MM.1S (cell line): ENCODE data around the gene IDI2.

Experiments used
- CTCF ChIP-seq: fragments of 300-600 bp; sonication (generic); IDR thresholded peaks from 2 replicates; pipeline ENCODE4 v1.5.1; 2016; ENCODE audit warnings: antibody characterized with exemption, low read length, mixed read lengths
- EZH2 ChIP-seq: fragments of 300-600 bp; sonication (generic); optimal IDR thresholded peaks from 2 replicates; pipeline ENCODE3; 2017; ENCODE audit warnings: low read depth, mild to moderate bottlenecking, antibody characterized with exemption, low read length, mixed read lengths
- EZH2phosphoT487 ChIP-seq: fragments of 300-600 bp; sonication (generic); IDR thresholded peaks from 2 replicates; pipeline ENCODE4 v1.6.1; 2018; ENCODE audit warnings: antibody characterized with exemption, low read length

GRCh38 chr10:1024103-1024502, 1.6 kb downstream of the IDI2 start:
- TF ChIP-seq CTCF: no peak
- no peak for TF ChIP-seq EZH2
- no peak for TF ChIP-seq EZH2phosphoT487
